ENCODE data around the gene ZNF560.
"Not testable (repeated sequence)": the region's sequence is repeated elsewhere in the genome, so short reads cannot be mapped to it uniquely, and the experiment has no call there.

Gene ZNF560

GRCh38 chr19:9498183-9498902 lies at the start of gene ZNF560:
Gene ZNF560, minus strand, starts transcription at chr19:9498616. Its CDS starts 23,303 bp downstream, at chr19:9475313.
- no peak for DNase-seq (ENCODE audit: low read depth in 2 of 2)

- DNase-seq (ENCODE audit: low read depth in 2 of 2): no peak
These were observed 49.5 kb upstream of the ZNF560 start for GRCh38 chr19:9547870-9548269.

- not testable (repeated sequence) for DNase-seq (ENCODE audit: low read depth in 2 of 2)
These were observed 42.9 kb upstream of the ZNF560 start for GRCh38 chr19:9541281-9541680.

- not testable (repeated sequence) for DNase-seq (ENCODE audit: low read depth in 2 of 2)
These were observed 41.5 kb upstream of the ZNF560 start for GRCh38 chr19:9539921-9540320.

- DNase-seq (ENCODE audit: low read depth in 2 of 2): not testable (repeated sequence)
These were observed 40.8 kb upstream of the ZNF560 start for GRCh38 chr19:9539201-9539600.

- peak; percentile 66 to 71 for DNase-seq (ENCODE audit: low read depth in 2 of 2)
These were observed 40.0 kb upstream of the ZNF560 start, which contains the start of gene ZNF426 for GRCh38 chr19:9538183-9539058. Gene ZNF426, minus strand, starts transcription at chr19:9538645. Its CDS starts 2,413 bp downstream, at chr19:9536232.

- DNase-seq (ENCODE audit: low read depth in 2 of 2): no peak
These were observed 37.5 kb upstream of the ZNF560 start for GRCh38 chr19:9535934-9536333.

- no peak for DNase-seq (ENCODE audit: low read depth in 2 of 2)
These were observed 33.5 kb upstream of the ZNF560 start for GRCh38 chr19:9531933-9532332.

- no peak for DNase-seq (ENCODE audit: low read depth in 2 of 2)
These were observed 30.4 kb upstream of the ZNF560 start for GRCh38 chr19:9528757-9529336.

- no peak for DNase-seq (ENCODE audit: low read depth in 2 of 2)
These were observed 25.6 kb upstream of the ZNF560 start for GRCh38 chr19:9523885-9524474.

- no peak for DNase-seq (ENCODE audit: low read depth in 2 of 2)
These were observed 8.9 kb upstream of the ZNF560 start for GRCh38 chr19:9507285-9507684.

- DNase-seq (ENCODE audit: low read depth in 2 of 2): no peak
These were observed 2.4 kb upstream of the ZNF560 start for GRCh38 chr19:9500796-9501195.

- DNase-seq (ENCODE audit: low read depth in 2 of 2): no peak
These were observed 4.3 kb downstream of the ZNF560 start for GRCh38 chr19:9494096-9494495.

- no peak for DNase-seq (ENCODE audit: low read depth in 2 of 2)
These were observed 11.4 kb downstream of the ZNF560 start for GRCh38 chr19:9487016-9487415.

- no peak for DNase-seq (ENCODE audit: low read depth in 2 of 2)
These were observed 13.3 kb downstream of the ZNF560 start for GRCh38 chr19:9485140-9485539.

GRCh38 chr19:9474975-9475374 lies 23.4 kb downstream of the ZNF560 start:
- no peak for DNase-seq (ENCODE audit: low read depth in 2 of 2)

GRCh38 chr19:9467161-9467560 lies 31.3 kb downstream of the ZNF560 start:
- no peak for DNase-seq (ENCODE audit: low read depth in 2 of 2)

GRCh38 chr19:9461938-9462337 lies 36.5 kb downstream of the ZNF560 start:
- DNase-seq (ENCODE audit: low read depth in 2 of 2): no peak

GRCh38 chr19:9456018-9456689 lies 42.3 kb downstream of the ZNF560 start:
- DNase-seq (ENCODE audit: low read depth in 2 of 2): no peak

- no peak for DNase-seq (ENCODE audit: low read depth in 2 of 2)
These were observed 44.5 kb downstream of the ZNF560 start for GRCh38 chr19:9453953-9454352.

- DNase-seq (ENCODE audit: low read depth in 2 of 2): no peak
These were observed 53.4 kb downstream of the ZNF560 start for GRCh38 chr19:9445037-9445436.

Data from stimulated activated CD8-positive, alpha-beta memory T cell treated with anti-CD3 and anti-CD28 coated beads, Interleukin-15, amount 100 ng/mL, for 4 hours (primary cell).